Spleen (tissue), 3 donors: Measurements from ENCODE around the gene SLC37A2.

Source experiments
- POLR2A ChIP-seq, 3 donors: fragments of 450-650 bp; IDR thresholded peaks; one replicate each; pipeline ENCODE4 v1.5.1; 2017; ENCODE audit warnings: antibody characterized with exemption in 3 of 3, mild to moderate bottlenecking in 1 of 3
- POLR2AphosphoS5 ChIP-seq, 3 donors: sonication (generic); formaldehyde crosslinking; IDR thresholded peaks; one replicate each; pipeline ENCODE4 v1.5.1; 2017; ENCODE audit warnings: antibody characterized with exemption in 3 of 3

GRCh38 chr11:125053167-125053566 is 9.9 kb upstream of the SLC37A2 start:
- TF ChIP-seq POLR2A (IDR thresholded peaks at IDR 0.05) = no peak
- TF ChIP-seq POLR2AphosphoS5 (IDR thresholded peaks at IDR 0.05) = no peak
